Cardiac fibroblast (primary cell): ENCODE results near the gene TMEM218.

ENCODE experiments used
- DNase-seq, 2 donors: peaks; one replicate each; pipeline versions ENCODE4 v3.0.0 to v3.0.0-alpha.2; 2010; ENCODE audit warnings: low read depth in 2 of 2
- H3K4me3 ChIP-seq, 2 donors: replicated peaks in 1 of 2; 1 replicate in 1 of 2; 2 replicates in 1 of 2; pipeline ENCODE4 v1.5.1; 2011; ENCODE audit warnings: low read depth in 2 of 2, low read length in 2 of 2, mild to moderate bottlenecking in 2 of 2, moderate library complexity in 1 of 2
- TF ChIP-seq, protein P1 (sequence below): IDR thresholded peaks from one replicate; pipeline ENCODE4 v1.5.1; 2011; ENCODE audit warnings: low read depth, mild to moderate bottlenecking, low read length, inconsistent platforms

TMEM218 gene

DNA sequence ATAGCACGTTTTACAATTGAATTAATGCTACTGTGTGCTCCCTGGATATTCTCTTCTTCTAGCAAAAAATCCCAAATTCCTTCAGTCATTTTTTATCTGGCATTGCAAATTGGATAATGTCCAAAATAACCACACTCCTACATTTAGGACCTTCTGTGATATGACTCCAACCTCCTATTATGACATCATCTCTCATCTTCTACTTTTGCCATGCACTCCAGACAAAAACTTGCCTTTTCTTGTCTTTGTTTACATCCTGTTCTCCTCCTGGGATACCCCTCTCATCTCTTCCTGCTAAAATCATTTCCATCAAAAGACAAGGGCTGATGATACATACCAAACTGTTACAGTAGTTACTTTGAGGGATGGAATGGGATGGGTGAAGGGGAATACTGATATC lies 20.6 kb upstream of the TMEM218 start:
- DNase-seq, result peak; percentile 6 to 18
- TF ChIP-seq, protein P1, sequence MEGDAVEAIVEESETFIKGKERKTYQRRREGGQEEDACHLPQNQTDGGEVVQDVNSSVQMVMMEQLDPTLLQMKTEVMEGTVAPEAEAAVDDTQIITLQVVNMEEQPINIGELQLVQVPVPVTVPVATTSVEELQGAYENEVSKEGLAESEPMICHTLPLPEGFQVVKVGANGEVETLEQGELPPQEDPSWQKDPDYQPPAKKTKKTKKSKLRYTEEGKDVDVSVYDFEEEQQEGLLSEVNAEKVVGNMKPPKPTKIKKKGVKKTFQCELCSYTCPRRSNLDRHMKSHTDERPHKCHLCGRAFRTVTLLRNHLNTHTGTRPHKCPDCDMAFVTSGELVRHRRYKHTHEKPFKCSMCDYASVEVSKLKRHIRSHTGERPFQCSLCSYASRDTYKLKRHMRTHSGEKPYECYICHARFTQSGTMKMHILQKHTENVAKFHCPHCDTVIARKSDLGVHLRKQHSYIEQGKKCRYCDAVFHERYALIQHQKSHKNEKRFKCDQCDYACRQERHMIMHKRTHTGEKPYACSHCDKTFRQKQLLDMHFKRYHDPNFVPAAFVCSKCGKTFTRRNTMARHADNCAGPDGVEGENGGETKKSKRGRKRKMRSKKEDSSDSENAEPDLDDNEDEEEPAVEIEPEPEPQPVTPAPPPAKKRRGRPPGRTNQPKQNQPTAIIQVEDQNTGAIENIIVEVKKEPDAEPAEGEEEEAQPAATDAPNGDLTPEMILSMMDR, result no peak
- H3K4me3 ChIP-seq, result no peak overlapping the region

DNA sequence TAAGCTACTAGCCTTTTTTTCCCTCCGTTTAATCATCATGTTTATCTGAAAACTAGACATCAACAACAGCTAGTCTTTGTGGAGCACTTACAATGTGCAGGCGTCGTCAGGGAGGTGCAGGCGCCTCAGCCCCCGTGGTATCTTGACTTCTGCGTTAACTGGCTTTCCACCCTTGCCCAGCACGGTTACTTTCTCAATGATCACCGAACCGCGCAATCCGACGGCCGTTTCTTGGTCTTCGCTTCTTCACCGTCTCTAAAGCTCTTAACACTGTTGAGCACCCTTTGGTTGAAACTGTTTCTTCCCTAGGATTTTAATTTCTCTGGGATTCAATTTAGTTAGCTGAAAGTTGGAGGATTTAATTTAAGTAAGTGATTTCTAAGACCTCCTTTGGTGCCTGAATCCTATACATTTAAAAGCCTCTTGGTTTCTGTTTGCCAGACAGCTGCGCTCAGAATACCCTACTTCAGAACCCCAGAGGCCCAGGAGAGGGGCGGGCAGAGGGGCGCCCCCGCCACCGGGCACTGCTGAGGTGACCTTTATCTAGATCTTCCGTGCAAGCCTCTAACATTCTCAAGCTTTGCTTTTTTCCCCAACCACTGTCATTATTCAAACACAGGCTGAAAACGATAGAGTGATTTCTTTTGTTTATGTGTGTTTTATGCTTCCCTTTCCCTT lies 18.0 kb upstream of the TMEM218 start:
- H3K4me3 ChIP-seq, result no peak overlapping the region
- TF ChIP-seq, protein P1, result no peak
- DNase-seq, result no peak

DNA sequence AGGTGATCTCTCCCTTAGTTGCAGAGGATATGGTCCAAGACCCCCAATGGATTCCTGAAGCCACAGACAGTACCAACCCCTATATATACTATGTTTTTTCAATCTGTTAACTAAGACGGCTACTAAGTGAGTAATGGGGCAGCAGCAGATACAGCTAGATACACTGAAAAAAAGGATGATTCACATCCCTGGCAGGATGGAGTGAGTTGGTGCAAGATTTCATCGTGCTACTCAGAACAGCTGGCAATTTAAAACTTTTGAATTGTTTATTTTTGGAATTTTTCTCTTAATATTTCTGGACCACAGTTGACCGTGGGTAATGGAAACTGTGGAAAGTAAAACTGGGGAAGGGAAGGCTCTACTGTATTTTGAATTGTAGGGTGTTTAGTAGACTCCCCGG lies 17.0 kb upstream of the TMEM218 start:
- peak; percentile 41 to 71 for DNase-seq
- TF ChIP-seq, protein P1, result no peak
- no peak overlapping the region for H3K4me3 ChIP-seq

DNA sequence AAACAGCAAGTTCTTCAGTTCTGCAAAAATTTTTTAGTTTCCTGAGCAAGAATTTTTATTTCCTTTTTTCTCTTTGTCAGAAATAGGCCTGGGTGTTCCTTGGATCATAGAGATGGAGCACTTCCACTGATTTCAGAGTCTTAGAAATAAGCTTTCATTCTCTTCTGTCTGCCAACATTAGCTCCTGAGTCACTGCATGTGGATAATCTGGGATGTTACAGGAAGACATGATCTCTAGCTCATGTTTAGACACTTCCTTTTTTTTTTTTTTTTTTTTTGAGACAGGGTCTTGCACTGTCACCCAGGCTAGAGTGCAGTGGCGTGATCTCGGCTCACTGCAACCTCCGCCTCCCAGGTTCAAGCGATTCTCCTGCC lies 13.2 kb upstream of the TMEM218 start:
- no peak overlapping the region for H3K4me3 ChIP-seq
- TF ChIP-seq, protein P1, result no peak
- DNase-seq, result no peak

DNA sequence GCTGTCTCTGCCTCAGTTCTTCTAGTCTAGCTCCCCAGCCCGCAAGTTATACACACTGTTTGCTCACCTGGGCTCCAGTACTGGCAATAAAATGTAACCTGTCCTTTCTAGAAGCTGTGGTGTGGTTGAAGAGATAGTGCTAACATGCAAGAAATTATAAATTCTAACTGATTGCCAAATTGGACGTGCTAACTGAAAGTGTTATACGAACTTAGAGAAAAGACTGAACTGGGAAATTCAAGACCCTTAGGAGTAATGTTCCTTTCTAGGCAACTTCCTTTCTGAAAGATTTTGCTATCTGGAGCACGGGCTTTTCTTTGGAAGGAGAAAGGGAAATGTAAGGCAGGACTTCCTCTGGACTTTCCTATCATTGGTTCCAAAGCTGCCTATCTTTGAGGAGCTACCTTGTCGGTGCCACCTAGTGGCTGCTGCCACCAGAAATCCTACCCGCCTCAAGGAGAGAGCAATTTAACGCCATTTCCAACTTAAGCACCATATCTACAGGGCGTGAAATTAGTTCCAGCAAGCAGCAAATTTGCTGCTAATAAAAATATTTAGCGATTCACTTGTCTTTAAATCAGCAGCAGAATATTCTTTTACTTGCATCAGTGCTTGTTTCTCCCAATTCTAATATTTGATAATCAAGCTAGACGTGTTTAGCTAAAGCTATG lies 12.7 kb upstream of the TMEM218 start:
- TF ChIP-seq, protein P1, result peak; percentile 55
- H3K4me3 ChIP-seq, result no peak overlapping the region
- peak; percentile 63 to 72 for DNase-seq

DNA sequence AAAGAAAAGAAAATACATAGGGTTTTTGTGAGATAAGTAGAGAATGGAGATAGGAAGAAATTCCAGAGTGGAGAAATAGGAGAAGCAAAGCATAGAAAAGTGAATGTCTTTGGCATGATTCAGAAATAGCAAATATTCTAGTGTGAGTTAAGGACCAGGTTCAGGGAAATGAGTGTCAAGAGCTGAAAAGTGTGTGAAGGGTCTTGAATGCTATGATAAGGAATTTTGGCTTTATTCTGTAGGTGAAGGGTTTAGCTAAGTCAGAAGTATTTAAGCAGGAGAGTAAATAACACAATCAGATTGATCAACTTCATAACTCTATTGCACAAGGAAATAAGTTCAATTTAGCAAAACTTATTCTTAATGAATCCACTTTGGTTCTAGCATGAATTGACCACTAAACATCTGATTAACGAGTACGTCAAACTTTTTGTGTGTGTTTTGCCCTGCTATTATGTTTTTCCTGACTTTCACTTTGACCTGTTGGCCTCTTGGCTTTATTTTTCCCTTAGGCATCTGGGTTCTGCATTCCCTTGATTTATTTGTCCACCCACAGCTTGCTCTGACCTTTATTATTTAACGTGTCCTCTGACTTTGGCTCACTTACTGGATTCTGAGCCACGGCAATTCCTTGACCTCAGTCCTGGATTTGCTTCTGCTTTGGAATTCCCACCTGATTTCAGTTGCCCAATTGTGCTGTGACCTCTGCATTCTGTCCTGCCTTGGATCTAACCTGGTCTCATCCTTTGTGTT lies 11.9 kb upstream of the TMEM218 start:
- DNase-seq, result no peak
- TF ChIP-seq, protein P1, result no peak
- no peak overlapping the region for H3K4me3 ChIP-seq
